ENCODE data around the gene SCEL.
"Not testable (repeated sequence)": the region's sequence is repeated elsewhere in the genome, so short reads cannot be mapped to it uniquely, and the experiment has no call there.

SCEL gene

DNA sequence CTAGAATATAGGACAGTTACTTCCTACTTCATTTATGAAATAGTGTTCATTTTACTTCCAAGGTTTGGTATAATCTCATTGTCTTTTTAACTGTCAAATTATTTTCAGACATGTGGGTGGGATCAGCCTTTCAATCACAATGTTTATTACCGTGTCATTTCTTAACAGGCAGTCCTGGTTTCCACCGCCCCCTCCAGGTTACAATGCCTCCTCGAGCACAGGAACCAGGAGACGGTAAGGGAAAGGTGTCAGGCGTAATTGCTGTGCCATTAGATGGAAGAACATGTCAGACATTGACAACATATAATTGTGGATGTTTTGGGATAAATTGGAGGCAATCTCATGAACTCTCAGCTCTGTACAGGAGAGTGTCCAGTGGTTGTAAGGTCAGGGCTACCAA lies 36.5 kb downstream of the SCEL start:
- no peak for DNase-seq

DNA sequence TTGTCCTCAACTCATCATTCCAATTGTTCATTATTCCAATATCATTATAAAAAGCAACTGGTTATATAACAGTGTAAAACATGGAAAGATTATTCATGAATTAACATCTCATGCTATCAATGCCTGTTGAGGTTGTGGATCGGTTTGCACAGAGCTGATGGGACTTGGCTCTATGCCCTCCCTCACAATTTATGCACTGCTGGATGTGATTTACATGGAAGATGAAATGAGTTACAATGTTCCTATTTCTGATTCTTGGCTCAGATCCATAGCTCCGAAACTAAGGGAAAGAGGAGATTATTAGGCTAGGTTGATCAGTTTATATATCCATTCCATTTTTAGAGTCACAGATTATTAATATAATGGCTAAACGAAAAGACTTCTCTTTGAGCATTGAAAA lies 38.6 kb downstream of the SCEL start:
- no peak for DNase-seq

- no peak for DNase-seq
These were observed 44.5 kb downstream of the SCEL start for GRCh38 chr13:77579959-77580358.

DNA sequence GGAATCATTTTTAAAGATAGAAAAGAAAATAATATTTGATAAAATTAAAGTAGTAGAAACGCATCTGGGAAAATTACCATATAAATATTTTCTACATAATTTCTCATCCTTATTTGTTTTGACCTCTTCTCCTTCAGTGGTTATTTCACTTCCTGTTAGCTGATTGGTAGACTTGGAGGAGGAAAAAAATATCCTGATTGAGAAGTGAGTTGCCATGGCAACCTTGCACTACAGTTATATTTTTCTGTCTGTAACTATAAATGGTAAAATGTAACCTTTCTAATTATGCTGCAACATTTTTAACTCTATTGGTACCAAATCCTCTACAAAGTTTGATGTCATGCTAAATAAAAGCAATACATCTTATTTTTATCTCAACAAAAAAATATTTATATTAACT lies 45.2 kb downstream of the SCEL start:
- no peak for DNase-seq

DNA sequence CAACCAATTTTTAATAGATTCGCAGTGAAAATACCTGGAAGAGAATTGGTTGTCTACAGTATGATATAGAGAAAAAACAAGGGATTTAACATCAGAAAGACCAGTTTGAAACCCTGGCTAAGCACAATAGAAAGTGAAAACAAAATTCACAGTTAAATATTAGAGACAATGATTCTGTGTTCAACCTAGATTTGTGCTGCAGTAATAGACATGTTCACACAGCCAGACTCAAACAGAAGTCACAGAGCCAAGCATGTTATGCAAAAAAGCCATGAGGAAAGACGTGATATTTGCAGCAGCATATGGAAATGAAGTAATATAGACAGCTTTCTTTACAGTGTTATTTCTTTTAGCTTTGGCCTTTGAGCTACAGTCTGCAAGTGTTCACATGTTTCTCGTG lies 48.1 kb downstream of the SCEL start:
- no peak for DNase-seq

- no peak for DNase-seq
These were observed 48.6 kb downstream of the SCEL start for GRCh38 chr13:77584106-77584505.

DNA sequence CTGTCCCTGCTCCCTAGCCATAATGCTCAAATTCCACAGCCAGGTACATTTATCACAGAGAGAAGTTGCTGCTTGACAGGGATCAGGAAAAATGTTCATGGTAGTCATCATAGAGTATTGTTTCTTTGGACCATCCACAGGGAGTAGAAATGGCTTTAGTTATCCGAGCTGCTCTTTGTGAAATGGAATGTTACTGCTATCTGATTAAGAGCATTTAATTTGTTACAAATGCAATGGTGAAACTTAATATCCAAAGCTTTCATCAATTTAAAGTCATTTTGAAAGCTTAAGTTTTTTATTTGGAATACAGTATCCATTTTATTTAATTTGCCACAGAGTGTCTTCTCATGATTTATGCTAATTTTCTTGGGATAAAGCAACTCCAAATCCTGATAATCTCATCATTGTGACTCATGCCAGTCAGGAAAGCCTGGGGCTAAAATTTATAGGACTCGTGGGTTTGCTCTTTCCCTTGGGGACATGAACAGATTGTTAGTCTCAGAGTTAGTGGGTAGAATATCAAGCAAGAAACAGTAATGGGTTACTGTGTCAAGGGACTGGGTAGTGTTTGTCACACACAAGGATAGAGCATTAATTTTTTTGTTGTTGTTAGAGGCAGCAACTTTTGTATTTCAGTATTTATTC lies 59.8 kb downstream of the SCEL start:
- no peak for DNase-seq

GRCh38 chr13:77596777-77597176 lies 61.3 kb downstream of the SCEL start:
- DNase-seq, result no peak

GRCh38 chr13:77599351-77599750 lies 63.8 kb downstream of the SCEL start:
- DNase-seq, result no peak

- DNase-seq, result no peak
These were observed 65.2 kb downstream of the SCEL start for GRCh38 chr13:77600701-77601100.

DNA sequence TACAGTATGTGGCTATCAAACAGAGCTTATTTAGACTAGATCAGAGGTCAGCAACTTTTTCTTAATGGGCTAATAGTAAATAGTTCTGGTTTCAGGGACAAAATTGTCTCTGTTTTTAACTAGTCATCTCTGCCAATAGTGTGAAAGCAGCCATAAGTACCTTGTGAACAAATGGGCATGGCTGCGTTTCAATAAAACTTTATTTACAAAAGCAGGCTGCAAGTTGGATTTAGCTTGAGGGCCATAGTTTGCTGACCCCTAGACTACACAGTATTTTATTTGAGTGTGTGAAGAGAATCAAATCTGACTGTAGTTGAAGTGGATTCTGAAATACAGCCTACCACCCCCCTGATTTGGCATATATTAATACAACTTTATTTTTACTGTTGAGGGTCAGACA lies 75.6 kb downstream of the SCEL start:
- no peak for DNase-seq

DNA sequence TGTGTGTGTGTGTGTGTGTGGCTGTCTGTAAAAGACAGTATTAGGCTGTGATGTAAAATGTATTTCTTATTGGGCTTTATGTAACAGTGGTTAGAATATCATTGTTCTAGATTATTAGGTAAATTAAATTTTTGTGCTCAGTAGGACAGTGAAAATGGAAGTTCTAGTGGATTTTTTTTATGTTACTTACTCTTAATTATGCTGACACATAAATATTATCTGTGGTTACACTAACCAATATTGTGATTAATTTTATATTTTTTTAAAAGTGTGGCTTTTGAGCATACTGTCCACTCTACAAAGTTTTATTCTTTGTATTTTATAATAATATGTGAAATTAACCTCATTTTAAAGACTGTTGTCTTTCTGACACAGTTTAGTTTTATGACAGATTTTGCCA lies 80.5 kb downstream of the SCEL start:
- DNase-seq, result no peak

DNA sequence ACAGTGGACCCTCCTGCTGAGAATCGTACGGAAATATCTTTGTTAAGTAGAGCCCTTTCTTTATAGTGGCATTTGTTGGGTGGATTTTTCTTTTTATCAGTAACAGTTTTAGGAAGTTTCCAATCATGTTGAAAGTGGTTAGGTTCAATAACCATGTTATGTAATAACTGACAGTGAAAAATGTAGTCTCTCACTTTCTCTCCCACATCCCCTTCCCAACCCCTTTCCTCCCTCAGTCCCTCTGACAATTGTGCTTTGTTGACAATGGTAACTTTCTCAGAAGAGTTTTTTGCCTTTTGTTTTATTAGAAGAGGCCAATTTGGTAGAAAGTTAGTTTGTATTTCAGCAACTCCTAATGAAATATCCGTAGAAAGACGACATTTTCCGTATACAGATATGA lies 84.1 kb downstream of the SCEL start:
- no peak for DNase-seq

DNA sequence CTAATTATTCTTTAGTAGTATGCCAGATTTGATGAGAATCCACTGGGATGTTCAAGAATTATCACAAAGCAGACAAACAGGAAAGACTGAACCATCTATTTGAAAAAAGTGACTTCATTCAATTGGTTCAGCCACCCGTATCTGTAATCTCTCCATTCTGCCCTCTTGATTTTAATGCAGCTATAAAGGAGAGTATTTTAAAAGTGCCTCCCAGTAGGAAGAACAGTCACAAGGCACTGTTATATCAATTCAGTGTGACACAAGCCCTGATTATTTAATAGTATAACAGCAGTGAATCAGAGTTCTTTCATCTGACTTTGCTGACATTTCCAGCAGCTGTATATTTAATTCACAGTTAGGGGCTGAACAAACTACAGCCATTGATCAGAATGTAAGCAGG lies 84.6 kb downstream of the SCEL start:
- no peak for DNase-seq

- no peak for DNase-seq
These were observed 88.3 kb downstream of the SCEL start for GRCh38 chr13:77623806-77624205.

DNA sequence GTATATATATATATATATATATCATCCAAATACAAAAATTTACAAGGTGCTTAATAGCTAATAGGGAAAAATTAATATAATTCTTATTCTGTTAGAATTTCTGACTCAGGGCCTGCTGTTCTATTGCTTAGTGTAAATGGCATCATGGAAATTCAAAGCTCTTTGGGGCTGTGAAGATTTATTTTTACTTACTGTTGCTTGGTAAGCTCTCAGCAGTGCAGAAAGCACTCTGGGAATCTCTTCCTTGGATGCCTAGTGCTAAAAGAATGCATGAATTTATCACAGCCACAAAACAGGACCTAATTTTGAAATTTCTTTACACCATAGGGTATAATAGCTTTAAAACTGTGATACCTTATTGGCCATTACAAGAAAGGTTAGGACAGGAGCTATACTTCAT lies 92.7 kb downstream of the SCEL start:
- no peak for DNase-seq

- DNase-seq, result no peak
These were observed 102.1 kb downstream of the SCEL start for GRCh38 chr13:77637588-77637987.

DNA sequence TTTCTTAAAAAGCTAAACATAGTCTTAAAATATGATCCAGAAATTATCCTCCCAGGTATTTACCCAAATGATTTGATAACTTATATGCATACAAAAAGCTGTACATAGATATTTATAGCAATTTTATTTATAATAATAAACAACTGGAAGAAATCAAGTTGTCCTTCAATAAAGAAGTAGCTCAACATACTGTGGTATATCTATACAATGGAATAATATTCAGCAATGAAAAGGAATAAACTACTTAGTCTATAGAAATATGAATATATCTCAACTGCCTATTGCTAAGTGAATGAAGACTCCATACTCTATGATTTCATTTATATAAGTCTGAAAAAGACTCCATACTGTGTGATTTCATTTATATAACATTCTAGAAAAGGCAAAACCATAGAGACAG lies 114.9 kb downstream of the SCEL start:
- no peak for DNase-seq

- DNase-seq, result no peak
These were observed 117.8 kb downstream of the SCEL start for GRCh38 chr13:77653301-77653700.

- not testable (repeated sequence) for DNase-seq
These were observed 124.5 kb downstream of the SCEL start for GRCh38 chr13:77660016-77660415.

DNA sequence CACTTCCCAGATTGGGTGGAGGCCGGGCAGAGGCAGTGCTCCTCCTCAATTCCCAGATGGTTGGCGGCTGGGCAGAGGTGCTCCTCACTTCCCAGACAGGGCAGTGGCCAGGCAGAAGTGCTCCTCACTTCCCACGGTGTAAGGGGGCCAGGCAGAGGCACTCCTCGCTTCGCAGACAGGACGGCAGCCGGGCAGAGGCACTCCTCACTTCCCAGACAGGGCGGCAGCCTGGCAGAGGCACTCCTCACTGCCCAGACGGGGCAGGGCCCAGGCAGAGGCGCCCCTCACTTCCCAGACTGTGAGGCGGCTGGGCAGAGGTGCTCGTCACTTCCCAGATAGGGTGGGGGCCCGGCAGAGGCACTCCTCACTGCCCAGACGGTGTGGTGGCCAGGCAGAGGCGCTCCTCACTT lies 125.3 kb downstream of the SCEL start:
- no peak for DNase-seq

GRCh38 chr13:77662301-77662700 lies 126.8 kb downstream of the SCEL start:
- DNase-seq, result not testable (repeated sequence)

GRCh38 chr13:77662831-77663230 lies 127.3 kb downstream of the SCEL start:
- DNase-seq, result not testable (repeated sequence)

DNA sequence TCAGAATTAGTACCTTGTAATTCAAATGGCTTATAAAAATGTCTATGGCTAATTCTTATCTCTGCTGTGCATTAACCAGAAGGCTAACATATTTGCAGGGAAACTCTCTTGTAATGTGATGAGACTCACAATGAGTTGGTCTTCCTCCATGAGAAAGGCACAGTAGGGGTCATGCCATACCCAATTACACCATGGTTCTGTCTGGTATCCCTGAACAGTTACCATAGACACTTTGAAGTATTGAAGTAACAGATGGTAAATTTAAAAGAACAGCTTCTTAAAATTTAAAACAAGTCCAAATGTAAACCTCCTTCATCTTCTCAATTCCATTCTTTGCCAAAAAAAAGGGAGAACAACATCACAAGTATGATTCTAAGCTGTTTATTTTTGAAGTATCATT lies 139.3 kb downstream of the SCEL start:
- DNase-seq, result no peak

- no peak for DNase-seq
These were observed 143.3 kb downstream of the SCEL start for GRCh38 chr13:77678691-77679235.

Measured in kidney glomerular epithelial cell (primary cell).